ENCODE measurements around the gene DEPDC4. TPM values are rescaled to one million over a fixed set of nuclear protein-coding genes. Genes with fewer than 3 reads are reported as not detected.

The DEPDC4 gene
- total RNA-seq, 1 experiment from 2014 or later = 4.9 TPM

DNA sequence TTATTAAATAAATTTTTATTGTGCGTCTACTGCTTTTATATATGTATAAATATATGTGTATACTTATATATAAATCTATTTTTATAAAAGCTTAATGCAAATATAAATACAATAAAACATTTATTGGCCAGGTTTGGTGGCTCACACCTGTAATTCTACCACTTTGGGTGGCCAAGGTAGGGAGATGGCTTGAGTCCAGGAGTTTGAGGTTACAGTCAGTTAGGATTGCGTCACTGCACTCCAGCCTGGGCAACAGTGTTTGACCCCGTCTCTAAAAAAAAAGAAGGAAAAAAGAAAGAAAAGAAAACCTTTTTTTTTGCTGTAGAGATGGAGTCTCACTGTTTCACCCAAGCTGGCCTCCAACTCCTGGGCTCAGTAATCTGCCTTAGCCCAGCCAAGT is 45.4 kb downstream of the DEPDC4 start:
- Mint-ChIP-seq H3K27me3 (ENCODE audit: insufficient read depth, unreplicated experiment) (no peaks in the 10 kb centered on the region), H3K4me3 (ENCODE audit: unreplicated experiment) (no peak overlapping the region), H3K36me3 (ENCODE audit: insufficient read depth, unreplicated experiment) (peaks cover 30% of the 10 kb centered on the region), H3K27ac (ENCODE audit: unreplicated experiment) (no peak overlapping the region), H3K9me3 (ENCODE audit: unreplicated experiment) (no peaks in the 10 kb centered on the region), H3K4me1 (ENCODE audit: low read depth, unreplicated experiment) (peaks cover 8% of the 10 kb centered on the region)
- H3K4me1 ChIP-seq = peaks cover 27% of the 10 kb centered on the region
- CTCF ChIA-PET = no interaction called here
- DNase-seq = no peak
- POLR2A ChIA-PET = no interaction called here
- BruUV-seq (replicated peaks) = no TSS peak
- H3K36me3 ChIP-seq (ENCODE audit: control insufficient read depth, insufficient read depth, low read length) = no peaks in the 10 kb centered on the region
- intact Hi-C loops (cut with micrococcal nuclease; ENCODE audit: unreplicated experiment) = no loop called here
- no peaks in the 10 kb centered on the region for H3K27me3 ChIP-seq (replicated peaks; ENCODE audit: control insufficient read depth, insufficient read depth, low read length)
- H3K4me3 ChIP-seq (ENCODE audit: low read depth, low read length) = no peak overlapping the region
- TF ChIP-seq, protein P1, sequence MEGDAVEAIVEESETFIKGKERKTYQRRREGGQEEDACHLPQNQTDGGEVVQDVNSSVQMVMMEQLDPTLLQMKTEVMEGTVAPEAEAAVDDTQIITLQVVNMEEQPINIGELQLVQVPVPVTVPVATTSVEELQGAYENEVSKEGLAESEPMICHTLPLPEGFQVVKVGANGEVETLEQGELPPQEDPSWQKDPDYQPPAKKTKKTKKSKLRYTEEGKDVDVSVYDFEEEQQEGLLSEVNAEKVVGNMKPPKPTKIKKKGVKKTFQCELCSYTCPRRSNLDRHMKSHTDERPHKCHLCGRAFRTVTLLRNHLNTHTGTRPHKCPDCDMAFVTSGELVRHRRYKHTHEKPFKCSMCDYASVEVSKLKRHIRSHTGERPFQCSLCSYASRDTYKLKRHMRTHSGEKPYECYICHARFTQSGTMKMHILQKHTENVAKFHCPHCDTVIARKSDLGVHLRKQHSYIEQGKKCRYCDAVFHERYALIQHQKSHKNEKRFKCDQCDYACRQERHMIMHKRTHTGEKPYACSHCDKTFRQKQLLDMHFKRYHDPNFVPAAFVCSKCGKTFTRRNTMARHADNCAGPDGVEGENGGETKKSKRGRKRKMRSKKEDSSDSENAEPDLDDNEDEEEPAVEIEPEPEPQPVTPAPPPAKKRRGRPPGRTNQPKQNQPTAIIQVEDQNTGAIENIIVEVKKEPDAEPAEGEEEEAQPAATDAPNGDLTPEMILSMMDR (IDR thresholded peaks at IDR 0.05; ENCODE audit: insufficient read depth in 1 of 2, low read depth in 1 of 2, low read length in 1 of 2, severe bottlenecking in 1 of 2, unreplicated experiment in 1 of 2) = no peak
- H3K9me3 ChIP-seq = no peaks in the 10 kb centered on the region

DNA sequence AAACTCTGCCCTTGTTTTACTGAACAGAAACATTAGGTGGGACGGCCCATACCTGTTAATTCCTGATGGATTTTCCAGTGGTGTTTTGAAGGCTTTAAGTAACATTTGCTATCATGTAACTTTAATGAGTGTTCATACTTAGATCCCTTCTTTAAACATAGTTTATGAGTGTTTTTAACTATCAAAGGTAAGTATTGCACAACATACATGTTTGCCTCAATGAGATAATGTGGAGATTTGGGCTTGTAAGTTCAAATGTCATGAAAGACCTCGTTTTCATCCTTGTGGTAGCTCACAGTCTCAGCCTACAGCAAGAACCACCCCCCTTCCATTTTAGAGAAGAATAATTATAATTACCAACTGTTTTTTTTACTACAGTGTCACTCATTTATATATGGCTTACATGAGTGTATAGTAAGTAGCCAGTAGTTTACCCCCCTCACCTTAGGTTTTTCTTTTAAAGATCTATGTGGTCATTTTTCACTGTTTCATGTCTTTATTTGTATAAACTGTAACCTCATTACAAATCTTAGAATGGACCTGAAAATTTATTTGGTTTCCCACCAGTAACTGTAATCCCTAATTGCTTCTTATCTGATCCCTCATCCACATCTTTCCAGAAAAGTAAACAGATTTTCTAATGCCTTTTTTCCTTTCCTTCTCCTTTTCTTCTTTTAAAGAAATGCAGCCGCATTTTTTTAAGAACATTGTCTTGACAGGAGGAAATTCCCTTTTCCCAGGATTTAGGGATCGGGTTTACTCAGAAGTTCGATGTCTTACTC is 47.4 kb downstream of the DEPDC4 start:
- TF ChIP-seq, protein P1 (IDR thresholded peaks at IDR 0.05; ENCODE audit: insufficient read depth in 1 of 2, low read depth in 1 of 2, low read length in 1 of 2, severe bottlenecking in 1 of 2, unreplicated experiment in 1 of 2) = no peak
- no peak overlapping the region for H3K4me3 Mint-ChIP-seq (ENCODE audit: unreplicated experiment)
- H3K4me1 Mint-ChIP-seq (ENCODE audit: low read depth, unreplicated experiment) = peaks cover 23% of the 10 kb centered on the region
- no TSS peak for BruUV-seq (replicated peaks)
- H3K36me3 Mint-ChIP-seq (ENCODE audit: insufficient read depth, unreplicated experiment) = peaks cover 35% of the 10 kb centered on the region
- H3K9me3 Mint-ChIP-seq (ENCODE audit: unreplicated experiment) = no peaks in the 10 kb centered on the region
- no peaks in the 10 kb centered on the region for H3K27me3 Mint-ChIP-seq (ENCODE audit: insufficient read depth, unreplicated experiment)
- no peak overlapping the region for H3K27ac Mint-ChIP-seq (ENCODE audit: unreplicated experiment)
- ChIA-PET POLR2A (no interaction called here), CTCF (interaction anchor here (0.6 kb wide), 2 partner anchors 10 to 65 kb away, joined by 3 to 5 read pairs; no protein-coding TSS in a partner anchor)
- Histone ChIP-seq H3K9me3 (no peaks in the 10 kb centered on the region), H3K36me3 (ENCODE audit: control insufficient read depth, insufficient read depth, low read length) (peaks cover 4% of the 10 kb centered on the region; the same call in 1 of the 2 replicates), H3K4me3 (ENCODE audit: low read depth, low read length) (no peak overlapping the region), H3K4me1 (peaks cover 47% of the 10 kb centered on the region), H3K27me3 (replicated peaks; ENCODE audit: control insufficient read depth, insufficient read depth, low read length) (no peaks in the 10 kb centered on the region)
- DNase-seq = peak in 1 of 2 experiments; percentile 15
- intact Hi-C loops (cut with micrococcal nuclease; ENCODE audit: unreplicated experiment) = loop anchor here (5.0 kb wide), 1 partner anchor 162 kb away; no protein-coding TSS in a partner anchor

DNA sequence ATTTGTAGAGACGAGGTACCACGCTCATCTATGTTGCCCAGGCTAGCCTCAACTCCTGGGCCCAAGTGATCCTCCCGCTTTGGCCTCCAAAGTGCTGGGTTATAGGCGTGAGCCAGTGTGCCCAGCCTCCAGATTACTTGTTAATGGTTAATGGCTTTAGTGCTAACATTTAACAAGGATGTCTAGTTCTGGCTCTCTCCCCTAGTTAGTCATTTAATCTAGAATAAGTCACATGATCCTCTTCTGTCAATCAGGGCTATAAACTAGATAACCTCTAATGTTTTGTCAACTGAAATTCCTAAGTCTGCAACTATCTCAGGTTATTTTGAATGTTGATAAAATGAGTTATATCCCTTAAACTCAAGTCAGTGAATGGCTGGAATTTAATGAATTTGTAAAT is 50.5 kb downstream of the DEPDC4 start:
- CTCF ChIA-PET = no interaction called here
- Histone ChIP-seq H3K36me3 (ENCODE audit: control insufficient read depth, insufficient read depth, low read length) (peaks cover 4% of the 10 kb centered on the region; the same call in 1 of the 2 replicates), H3K4me3 (ENCODE audit: low read depth, low read length) (no peak overlapping the region), H3K9me3 (no peaks in the 10 kb centered on the region), H3K4me1 (peaks cover 61% of the 10 kb centered on the region), H3K27me3 (replicated peaks; ENCODE audit: control insufficient read depth, insufficient read depth, low read length) (no peaks in the 10 kb centered on the region)
- DNase-seq = no peak
- TF ChIP-seq, protein P1 (IDR thresholded peaks at IDR 0.05; ENCODE audit: insufficient read depth in 1 of 2, low read depth in 1 of 2, low read length in 1 of 2, severe bottlenecking in 1 of 2, unreplicated experiment in 1 of 2) = no peak
- H3K4me1 Mint-ChIP-seq (ENCODE audit: low read depth, unreplicated experiment) = peaks cover 24% of the 10 kb centered on the region
- intact Hi-C loops (cut with micrococcal nuclease; ENCODE audit: unreplicated experiment) = loop anchor here (5.0 kb wide), 1 partner anchor 159 kb away; no protein-coding TSS in a partner anchor
- no peaks in the 10 kb centered on the region for H3K27me3 Mint-ChIP-seq (ENCODE audit: insufficient read depth, unreplicated experiment)
- H3K9me3 Mint-ChIP-seq (ENCODE audit: unreplicated experiment) = no peaks in the 10 kb centered on the region
- POLR2A ChIA-PET = no interaction called here
- H3K27ac Mint-ChIP-seq (ENCODE audit: unreplicated experiment) = no peak overlapping the region
- H3K36me3 Mint-ChIP-seq (ENCODE audit: insufficient read depth, unreplicated experiment) = peaks cover 18% of the 10 kb centered on the region
- BruUV-seq (replicated peaks) = no TSS peak
- H3K4me3 Mint-ChIP-seq (ENCODE audit: unreplicated experiment) = no peak overlapping the region

Measured in Caco-2 (cell line).